DND-41 (cell line): ENCODE measurements around the gene C19orf47.
"Not testable (repeated sequence)": the region's sequence is repeated elsewhere in the genome, so short reads cannot be mapped to it uniquely, and the experiment has no call there.

Experiments
- CTCF ChIP-seq: IDR thresholded peaks from 2 replicates; pipeline ENCODE4 v1.5.1; 2012; ENCODE audit warnings: borderline replicate concordance, low read length, moderate library complexity, mild to moderate bottlenecking; ENCODE audit not compliant: poor library complexity, severe bottlenecking; ENCODE audit errors: extremely low read depth
- EZH2 ChIP-seq: IDR thresholded peaks from 3 replicates; pipeline ENCODE4 v1.6.1; 2012; ENCODE audit warnings: borderline replicate concordance, low read depth, mild to moderate bottlenecking, moderate library complexity, low read length, inconsistent platforms; ENCODE audit not compliant: severe bottlenecking

GRCh38 chr19:40370253-40370652, 22.1 kb upstream of the C19orf47 start:
- not testable (repeated sequence) for TF ChIP-seq CTCF, EZH2
